Trophoblast cell (in vitro differentiated cells and primary cell): ENCODE results near the gene EVC2.
A peak's percentile ranks its signal among the peaks of the same experiment; 100 is the strongest.

ENCODE experiments used
- DNase-seq, 2 donors: peaks; one replicate each; pipeline ENCODE4 v3.0.0-alpha.2; 2016
- H2AFZ ChIP-seq: 2 replicates; pipeline ENCODE4 v1.6.1; 2013; ENCODE audit warnings: low read length, moderate library complexity, mild to moderate bottlenecking; ENCODE audit not compliant: insufficient read depth, poor library complexity
- H2AK5ac ChIP-seq: 2 replicates; pipeline ENCODE4 v1.6.1; 2013; ENCODE audit warnings: mild to moderate bottlenecking, low read length
- H2BK120ac ChIP-seq: 2 replicates; pipeline ENCODE4 v1.6.1; 2013; ENCODE audit warnings: low read length, mild to moderate bottlenecking, moderate library complexity; ENCODE audit not compliant: insufficient read depth, poor library complexity
- H2BK12ac ChIP-seq: 2 replicates; pipeline ENCODE4 v1.6.1; 2013; ENCODE audit warnings: mild to moderate bottlenecking, low read length, moderate library complexity
- H2BK5ac ChIP-seq: 2 replicates; pipeline ENCODE4 v1.6.1; 2013; ENCODE audit warnings: low read length, low read depth, moderate library complexity, mild to moderate bottlenecking; ENCODE audit not compliant: poor library complexity
- H3K14ac ChIP-seq: 2 replicates; pipeline ENCODE4 v1.6.1; 2013; ENCODE audit warnings: mild to moderate bottlenecking, low read length
- H3K18ac ChIP-seq: 2 replicates; pipeline ENCODE4 v1.6.1; 2013; ENCODE audit warnings: mild to moderate bottlenecking, low read length
- H3K23ac ChIP-seq: 2 replicates; pipeline ENCODE4 v1.6.1; 2013; ENCODE audit warnings: low read length
- H3K27ac ChIP-seq: 2 replicates; pipeline ENCODE4 v1.5.1; 2013; ENCODE audit warnings: low read depth, mild to moderate bottlenecking, inconsistent platforms, low read length, moderate library complexity
- H3K27me3 ChIP-seq: 2 replicates; pipeline ENCODE4 v1.6.1; 2013; ENCODE audit warnings: inconsistent platforms, mild to moderate bottlenecking, low read length, moderate library complexity; ENCODE audit not compliant: insufficient read depth
- H3K36me3 ChIP-seq, 2 experiments: 1 replicate in 1 of 2; 2 replicates in 1 of 2; pipeline ENCODE4 v1.6.1; 2013; ENCODE audit warnings: low read length in 2 of 2, mild to moderate bottlenecking in 2 of 2, moderate library complexity in 1 of 2; ENCODE audit not compliant: insufficient read depth in 2 of 2, control insufficient read depth in 1 of 2
- H3K4ac ChIP-seq: 2 replicates; pipeline ENCODE4 v1.6.1; 2013; ENCODE audit warnings: low read depth, mild to moderate bottlenecking, low read length, moderate library complexity
- H3K4me1 ChIP-seq, 2 experiments: 1 replicate in 1 of 2; 2 replicates in 1 of 2; pipeline ENCODE4 v1.6.1; 2013; ENCODE audit warnings: low read length in 2 of 2, mild to moderate bottlenecking in 2 of 2, moderate library complexity in 1 of 2; ENCODE audit not compliant: insufficient read depth in 2 of 2, control insufficient read depth in 1 of 2
- H3K4me2 ChIP-seq: 2 replicates; pipeline ENCODE4 v1.6.1; 2013; ENCODE audit warnings: inconsistent platforms, mild to moderate bottlenecking, low read length, moderate library complexity
- H3K4me3 ChIP-seq: 2 replicates; pipeline ENCODE4 v1.5.1; 2013; ENCODE audit warnings: mild to moderate bottlenecking, low read depth, low read length, inconsistent platforms
- H3K79me1 ChIP-seq: one replicate; pipeline ENCODE4 v1.6.1; 2013; ENCODE audit warnings: low read length
- H3K79me2 ChIP-seq: 2 replicates; pipeline ENCODE4 v1.6.1; 2013; ENCODE audit warnings: low read length, mild to moderate bottlenecking; ENCODE audit not compliant: control insufficient read depth, insufficient read depth, poor library complexity
- H3K9ac ChIP-seq: 2 replicates; pipeline ENCODE4 v1.6.1; 2013; ENCODE audit warnings: mild to moderate bottlenecking, low read length
- H3K9me3 ChIP-seq: 2 replicates; pipeline ENCODE4 v1.6.1; 2013; ENCODE audit warnings: low read depth, mild to moderate bottlenecking, control low read depth, inconsistent platforms, low read length; ENCODE audit not compliant: insufficient read depth
- H4K12ac ChIP-seq: 2 replicates; pipeline ENCODE4 v1.6.1; 2013; ENCODE audit warnings: low read depth, mild to moderate bottlenecking, low read length, moderate library complexity
- H4K8ac ChIP-seq: 2 replicates; pipeline ENCODE4 v1.6.1; 2013; ENCODE audit warnings: low read depth, mild to moderate bottlenecking, low read length, moderate library complexity
- H4K91ac ChIP-seq: one replicate; pipeline ENCODE4 v1.6.1; 2013; ENCODE audit warnings: low read depth, mild to moderate bottlenecking, low read length, moderate library complexity
- WGBS: extraction: QIAGEN DNeasy Blood & Tissue Kit; methylation state at CpG from one replicate; pipeline ENCODE4 v1.1.7; 2013; ENCODE audit warnings: missing lambda C conversion rate; ENCODE audit not compliant: insufficient read length, insufficient coverage; ENCODE audit errors: extremely low coverage; 5-methylcytosine and 5-hydroxymethylcytosine counted together

EVC2 gene

DNA sequence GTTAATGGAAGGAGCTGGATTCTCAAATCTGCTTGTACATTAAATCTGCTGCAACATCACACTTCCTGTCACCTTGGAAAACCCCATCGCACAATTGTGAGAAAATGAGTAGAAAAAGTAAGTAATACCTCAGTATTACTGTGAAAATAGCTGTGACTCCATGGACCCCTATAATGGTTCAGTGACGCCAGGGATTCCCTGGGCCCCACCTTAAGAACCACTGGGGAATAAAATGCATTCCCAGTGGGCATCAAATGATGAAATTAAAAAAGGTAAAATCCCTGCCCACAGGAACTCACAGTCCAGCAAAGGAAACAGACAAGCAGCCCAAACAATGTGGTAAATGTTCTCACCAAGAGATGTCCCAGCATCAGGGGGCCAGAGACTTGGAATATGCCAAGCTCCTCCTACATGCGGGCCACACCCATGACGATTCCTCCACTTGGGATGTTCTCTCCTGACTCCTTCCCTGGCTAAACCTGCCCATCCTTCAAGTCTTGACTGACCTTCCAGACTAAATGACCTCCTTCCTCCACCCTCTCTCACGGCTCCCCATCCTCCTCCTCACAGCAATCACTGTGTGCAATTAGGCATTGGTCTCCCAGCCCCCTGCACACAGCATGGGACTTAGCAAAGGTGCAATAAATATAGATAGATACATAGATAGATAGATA lies 2.6 kb downstream of the EVC2 start:
- no peak overlapping the region for H3K27ac ChIP-seq
- no peak overlapping the region for H3K18ac ChIP-seq
- no peak overlapping the region for H3K4ac ChIP-seq
- H4K8ac ChIP-seq = no peak overlapping the region
- H3K79me2 ChIP-seq = peaks cover 7% of the 10 kb centered on the region
- H3K4me1 ChIP-seq = peaks cover 5 to 19% of the 10 kb centered on the region in 2 experiments
- no peak overlapping the region for H2AFZ ChIP-seq
- no peak overlapping the region for H2BK120ac ChIP-seq
- peaks cover 10% of the 10 kb centered on the region for H3K9me3 ChIP-seq
- no CpG with 5 or more reads among the region's 5 CpGs for WGBS
- no peak overlapping the region for H3K23ac ChIP-seq
- no peaks in the 10 kb centered on the region for H3K27me3 ChIP-seq
- no peak overlapping the region for H4K91ac ChIP-seq
- H3K9ac ChIP-seq = no peak overlapping the region
- no peak overlapping the region for H3K4me3 ChIP-seq
- H3K79me1 ChIP-seq = peaks cover 13% of the 10 kb centered on the region
- no peak overlapping the region for H4K12ac ChIP-seq
- no peak overlapping the region for H2AK5ac ChIP-seq
- no peak overlapping the region for H2BK12ac ChIP-seq
- H2BK5ac ChIP-seq = no peak overlapping the region
- DNase-seq = peak; percentile 8 to 31
- H3K14ac ChIP-seq = no peak overlapping the region
- no peak overlapping the region for H3K4me2 ChIP-seq
- peaks cover 3 to 5% of the 10 kb centered on the region in 2 experiments for H3K36me3 ChIP-seq

- H3K9ac ChIP-seq = no peak overlapping the region
- H3K4ac ChIP-seq = no peak overlapping the region
- H3K14ac ChIP-seq = no peak overlapping the region
- H2BK120ac ChIP-seq = no peak overlapping the region
- H3K23ac ChIP-seq = no peak overlapping the region
- H3K79me1 ChIP-seq = peaks cover 13% of the 10 kb centered on the region
- H2BK5ac ChIP-seq = no peak overlapping the region
- no peak overlapping the region for H3K4me3 ChIP-seq
- no peak overlapping the region for H3K27ac ChIP-seq
- H2BK12ac ChIP-seq = no peak overlapping the region
- no peaks in the 10 kb centered on the region for H3K27me3 ChIP-seq
- no CpG with 5 or more reads among the region's 6 CpGs for WGBS
- H4K91ac ChIP-seq = no peak overlapping the region
- H3K18ac ChIP-seq = peak overlapping the region; percentile 58
- H4K12ac ChIP-seq = no peak overlapping the region
- no peak overlapping the region for H2AFZ ChIP-seq
- H4K8ac ChIP-seq = no peak overlapping the region
- H3K36me3 ChIP-seq = peaks cover 5 to 7% of the 10 kb centered on the region in 2 experiments
- H2AK5ac ChIP-seq = no peak overlapping the region
- DNase-seq = no peak
- H3K4me2 ChIP-seq = no peak overlapping the region
- peaks cover 7% of the 10 kb centered on the region for H3K79me2 ChIP-seq
- H3K9me3 ChIP-seq = peaks cover 10% of the 10 kb centered on the region
- H3K4me1 ChIP-seq = peaks cover 2 to 14% of the 10 kb centered on the region in 2 experiments
Measured at GRCh38 chr4:5704276-5704675, 4.1 kb downstream of the EVC2 start.

DNA sequence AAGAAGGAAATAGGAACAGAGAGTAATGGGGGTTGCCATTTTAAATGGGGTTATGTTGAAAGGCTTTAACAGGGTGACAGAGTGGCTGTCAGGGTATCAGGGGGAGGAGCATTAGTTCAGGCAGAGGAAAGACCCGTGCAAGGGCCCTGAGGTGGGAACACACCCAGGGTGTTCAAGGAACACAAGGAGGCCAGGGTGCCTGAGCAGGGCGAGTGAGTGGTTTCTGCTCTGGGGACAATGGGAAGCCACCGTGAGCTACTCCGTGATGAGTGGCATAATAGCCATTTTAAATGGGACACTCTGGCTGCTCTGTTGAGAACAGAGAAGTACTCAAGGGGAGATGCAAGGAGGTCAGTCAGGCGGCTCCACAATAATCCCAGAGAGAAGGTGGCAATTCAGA lies 4.5 kb downstream of the EVC2 start:
- H2BK5ac ChIP-seq = no peak overlapping the region
- WGBS = no CpG with 5 or more reads among the region's 5 CpGs

GRCh38 chr4:5701971-5702370 lies 6.4 kb downstream of the EVC2 start:
- Histone ChIP-seq H3K9me3 (peaks cover 10% of the 10 kb centered on the region), H4K12ac (no peak overlapping the region), H3K27ac (no peak overlapping the region), H2BK5ac (no peak overlapping the region), H3K4me2 (no peak overlapping the region), H4K8ac (no peak overlapping the region), H2BK12ac (no peak overlapping the region), H3K4ac (no peak overlapping the region), H3K4me1 (peaks cover 0 to 2% of the 10 kb centered on the region in 2 experiments), H3K23ac (no peak overlapping the region), H3K4me3 (no peak overlapping the region), H3K79me1 (no peaks in the 10 kb centered on the region), H3K9ac (no peak overlapping the region), H3K27me3 (no peaks in the 10 kb centered on the region), H2BK120ac (no peak overlapping the region), H3K14ac (no peak overlapping the region), H3K79me2 (no peaks in the 10 kb centered on the region), H3K36me3 (peaks cover 5 to 15% of the 10 kb centered on the region in 2 experiments), H4K91ac (no peak overlapping the region), H3K18ac (no peak overlapping the region), H2AFZ (no peak overlapping the region), H2AK5ac (no peak overlapping the region)
- no CpG with 5 or more reads among the region's 8 CpGs for WGBS
- no peak for DNase-seq

More for the DNA sequence above, 4.5 kb downstream of the EVC2 start:
- Histone ChIP-seq H3K36me3 (peaks cover 5 to 9% of the 10 kb centered on the region in 2 experiments), H2AK5ac (no peak overlapping the region), H2AFZ (no peak overlapping the region), H2BK12ac (no peak overlapping the region), H4K91ac (no peak overlapping the region), H3K27ac (no peak overlapping the region), H3K4ac (no peak overlapping the region), H3K79me2 (peaks cover 7% of the 10 kb centered on the region), H3K4me1 (peaks cover 2 to 12% of the 10 kb centered on the region in 2 experiments), H2BK120ac (no peak overlapping the region), H3K9ac (no peak overlapping the region), H3K14ac (no peak overlapping the region), H3K27me3 (no peaks in the 10 kb centered on the region), H3K79me1 (peaks cover 12% of the 10 kb centered on the region), H3K18ac (no peak overlapping the region), H3K4me3 (no peak overlapping the region), H4K12ac (no peak overlapping the region), H4K8ac (no peak overlapping the region), H3K23ac (no peak overlapping the region), H3K4me2 (no peak overlapping the region), H3K9me3 (peaks cover 10% of the 10 kb centered on the region)
- DNase-seq = no peak
